A673 (cell line): ENCODE measurements around the gene CPNE8. TPM values are rescaled to one million over a fixed set of nuclear protein-coding genes. Genes with fewer than 3 reads are reported as not detected.

ENCODE experiments used
- BruUV-seq: library from RNA; stranded (reverse); fragments of 400-500 nt; replicated peaks from 2 replicates; lab custom pipeline; 2021; lab: Mats Ljungman, UMichigan
- CTCF ChIA-PET: fragments of 300-600 bp; sonication (Branson Sonifier 250); formaldehyde crosslinking; loops from one replicate; lab custom pipeline; 2022; ENCODE audit warnings: antibody characterized with exemption; lab: Charles Lee
- POLR2A ChIA-PET: fragments of 300-600 bp; sonication (Branson Sonifier 250); formaldehyde crosslinking; loops from one replicate; lab custom pipeline; 2022; ENCODE audit warnings: antibody characterized with exemption; ENCODE audit not compliant: low non-redundant PET; lab: Charles Lee
- DNase-seq: peaks from one replicate; pipeline ENCODE4 v3.0.0-alpha.2; 2015; ENCODE audit warnings: low spot score
- H3K27ac ChIP-seq: fragments of 200-600 bp; sonication (generic); 2 replicates; pipeline ENCODE4 v1.5.1; 2016; ENCODE audit warnings: mixed run types, low read depth, mild to moderate bottlenecking, mixed read lengths, antibody characterized with exemption, low read length; ENCODE audit not compliant: poor library complexity, severe bottlenecking
- H3K27me3 ChIP-seq: fragments of 200-600 bp; sonication (generic); replicated peaks from 2 replicates; pipeline ENCODE4 v1.6.1; 2017; ENCODE audit warnings: mixed run types, low read depth, mild to moderate bottlenecking, mixed read lengths, antibody characterized with exemption, low read length; ENCODE audit not compliant: insufficient read depth, poor library complexity
- H3K36me3 ChIP-seq: fragments of 200-600 bp; sonication (generic); 2 replicates; pipeline ENCODE4 v1.6.1; 2016; ENCODE audit warnings: mixed run types, mild to moderate bottlenecking, mixed read lengths, antibody characterized with exemption, low read length; ENCODE audit not compliant: insufficient read depth, poor library complexity, severe bottlenecking
- H3K4me1 ChIP-seq: fragments of 200-600 bp; sonication (generic); 2 replicates; pipeline ENCODE4 v1.6.1; 2017; ENCODE audit warnings: mixed run types, mild to moderate bottlenecking, mixed read lengths, antibody characterized with exemption, low read length; ENCODE audit not compliant: insufficient read depth, poor library complexity, severe bottlenecking
- H3K4me3 ChIP-seq: fragments of 200-600 bp; sonication (generic); 2 replicates; pipeline ENCODE4 v1.5.1; 2016; ENCODE audit warnings: low read depth, mixed run types, mild to moderate bottlenecking, mixed read lengths, low read length; ENCODE audit not compliant: poor library complexity, severe bottlenecking
- H3K9me3 ChIP-seq: fragments of 200-600 bp; sonication (generic); 2 replicates; pipeline ENCODE4 v1.6.1; 2016; ENCODE audit warnings: mixed run types, low read depth, mild to moderate bottlenecking, mixed read lengths, antibody characterized with exemption, low read length; ENCODE audit not compliant: poor library complexity, severe bottlenecking
- CTCF ChIP-seq: fragments of 300-800, 200-600 bp; sonication (generic); conservative IDR thresholded peaks from 2 replicates; pipeline ENCODE4 v1.5.1; 2017; ENCODE audit warnings: low read depth, mild to moderate bottlenecking, antibody characterized with exemption, low read length, moderate library complexity, mixed read lengths
- EZH2 ChIP-seq: fragments of 200-600 bp; sonication (generic); IDR thresholded peaks from 2 replicates; pipeline ENCODE4 v1.6.1; 2017; ENCODE audit warnings: borderline replicate concordance, low read depth, mild to moderate bottlenecking, mixed read lengths, antibody characterized with exemption, low read length; ENCODE audit not compliant: poor library complexity, severe bottlenecking
- intact Hi-C: fragments of 100-400 bp; cut with micrococcal nuclease; formaldehyde crosslinking; loops from one replicate; pipeline ENCODE4 v1.10.0; 2022; ENCODE audit not compliant: unreplicated experiment
- total RNA-seq: library from RNA; stranded (reverse); gene quantifications from 2 replicates; pipeline ENCODE4 v1.2.3, GENCODE V29; 2021

The CPNE8 gene
- total RNA-seq, 1 experiment from 2014 or later = 1.3 TPM

DNA sequence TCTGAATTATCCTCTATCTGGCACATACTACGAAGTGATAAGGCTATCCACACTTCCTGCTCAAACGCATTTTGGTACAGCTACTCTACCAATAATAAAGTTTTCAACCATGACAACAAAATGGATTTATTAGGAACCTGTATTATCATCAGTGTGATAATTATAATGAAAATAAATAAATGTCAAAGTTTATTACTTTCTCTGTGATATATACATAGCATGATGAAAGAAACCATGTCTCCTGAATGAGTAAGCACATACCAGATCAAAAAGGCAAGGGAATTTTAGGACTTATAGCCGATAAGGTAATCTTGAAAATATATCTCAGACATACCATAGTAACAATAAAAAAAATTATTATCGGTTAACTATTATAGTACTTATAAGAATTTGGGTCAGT lies 61.1 kb downstream of the CPNE8 start:
- no TSS peak for BruUV-seq
- intact Hi-C loops = no loop called here
- CTCF ChIA-PET = no interaction called here

DNA sequence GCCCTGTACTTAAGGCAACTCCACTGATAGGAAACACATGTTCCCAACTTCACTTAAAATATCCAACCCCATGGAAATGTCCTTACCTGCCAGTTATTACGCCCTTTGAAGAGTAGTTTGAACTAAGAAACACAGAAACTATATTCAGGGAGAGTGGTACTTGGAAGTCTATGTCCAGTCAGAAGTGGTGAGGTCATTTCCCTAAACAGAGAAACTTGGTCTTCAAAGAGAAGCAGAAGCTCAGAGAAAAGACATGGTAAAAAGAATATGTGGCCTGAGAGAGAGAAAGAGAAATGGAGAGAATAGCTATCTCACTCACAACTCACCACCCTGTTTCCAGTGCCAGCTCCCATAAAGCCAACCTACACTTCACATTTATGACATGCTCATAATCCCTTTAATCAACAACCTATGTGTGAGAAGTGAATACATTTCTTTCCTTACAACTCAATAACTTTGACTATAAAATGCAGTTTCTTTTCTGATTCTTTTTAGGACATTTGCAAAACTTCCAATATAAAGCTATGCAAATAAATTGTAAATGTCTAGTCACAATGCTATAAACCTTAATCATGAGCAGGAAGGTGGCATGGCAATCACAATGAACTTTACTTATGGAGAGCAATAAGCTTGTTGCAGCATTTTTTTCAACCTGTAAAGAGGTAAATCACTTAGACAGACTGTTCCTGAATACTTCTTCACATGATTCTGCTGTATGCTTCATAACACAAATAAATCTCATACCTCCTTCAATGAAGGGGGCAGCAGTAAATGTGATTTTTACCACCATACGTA lies 67.1 kb downstream of the CPNE8 start:
- no peaks in the 10 kb centered on the region for H3K4me1 ChIP-seq
- TF ChIP-seq CTCF (no peak), EZH2 (no peak)
- ChIA-PET POLR2A (no interaction called here), CTCF (no interaction called here)
- H3K36me3 ChIP-seq = no peaks in the 10 kb centered on the region
- no peaks in the 10 kb centered on the region for H3K9me3 ChIP-seq
- BruUV-seq = no TSS peak
- DNase-seq = no peak
- no peak overlapping the region for H3K27ac ChIP-seq
- no peaks in the 10 kb centered on the region for H3K27me3 ChIP-seq
- intact Hi-C loops = no loop called here
- no peak overlapping the region for H3K4me3 ChIP-seq

More for the DNA sequence above, 61.1 kb downstream of the CPNE8 start:
- H3K9me3 ChIP-seq = no peaks in the 10 kb centered on the region
- POLR2A ChIA-PET = no interaction called here
- no peak overlapping the region for H3K27ac ChIP-seq
- no peaks in the 10 kb centered on the region for H3K4me1 ChIP-seq
- no peak overlapping the region for H3K4me3 ChIP-seq
- DNase-seq = no peak
- no peaks in the 10 kb centered on the region for H3K27me3 ChIP-seq
- TF ChIP-seq EZH2 = no peak
- no peak for TF ChIP-seq CTCF
- no peaks in the 10 kb centered on the region for H3K36me3 ChIP-seq

- TF ChIP-seq CTCF = no peak
- TF ChIP-seq EZH2 = no peak
- Histone ChIP-seq H3K27me3 (no peaks in the 10 kb centered on the region), H3K36me3 (no peaks in the 10 kb centered on the region), H3K9me3 (no peaks in the 10 kb centered on the region), H3K4me1 (no peaks in the 10 kb centered on the region), H3K27ac (no peak overlapping the region), H3K4me3 (no peak overlapping the region)
- no peak for DNase-seq
- ChIA-PET POLR2A (no interaction called here), CTCF (no interaction called here)
- intact Hi-C loops = no loop called here
- no TSS peak for BruUV-seq
These were observed 73.7 kb downstream of the CPNE8 start for GRCh38 chr12:38831715-38832114.
